ENCODE results near the gene STK16. TPM values are rescaled to one million over a fixed set of nuclear protein-coding genes. Genes with fewer than 3 reads are reported as not detected.
"Not testable (repeated sequence)": the region's sequence is repeated elsewhere in the genome, so short reads cannot be mapped to it uniquely, and the experiment has no call there.

STK16 gene, protein sequence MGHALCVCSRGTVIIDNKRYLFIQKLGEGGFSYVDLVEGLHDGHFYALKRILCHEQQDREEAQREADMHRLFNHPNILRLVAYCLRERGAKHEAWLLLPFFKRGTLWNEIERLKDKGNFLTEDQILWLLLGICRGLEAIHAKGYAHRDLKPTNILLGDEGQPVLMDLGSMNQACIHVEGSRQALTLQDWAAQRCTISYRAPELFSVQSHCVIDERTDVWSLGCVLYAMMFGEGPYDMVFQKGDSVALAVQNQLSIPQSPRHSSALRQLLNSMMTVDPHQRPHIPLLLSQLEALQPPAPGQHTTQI
- total RNA-seq = 10 to 100 TPM; 14.6 to 36.9 (median 23.7) TPM

DNA sequence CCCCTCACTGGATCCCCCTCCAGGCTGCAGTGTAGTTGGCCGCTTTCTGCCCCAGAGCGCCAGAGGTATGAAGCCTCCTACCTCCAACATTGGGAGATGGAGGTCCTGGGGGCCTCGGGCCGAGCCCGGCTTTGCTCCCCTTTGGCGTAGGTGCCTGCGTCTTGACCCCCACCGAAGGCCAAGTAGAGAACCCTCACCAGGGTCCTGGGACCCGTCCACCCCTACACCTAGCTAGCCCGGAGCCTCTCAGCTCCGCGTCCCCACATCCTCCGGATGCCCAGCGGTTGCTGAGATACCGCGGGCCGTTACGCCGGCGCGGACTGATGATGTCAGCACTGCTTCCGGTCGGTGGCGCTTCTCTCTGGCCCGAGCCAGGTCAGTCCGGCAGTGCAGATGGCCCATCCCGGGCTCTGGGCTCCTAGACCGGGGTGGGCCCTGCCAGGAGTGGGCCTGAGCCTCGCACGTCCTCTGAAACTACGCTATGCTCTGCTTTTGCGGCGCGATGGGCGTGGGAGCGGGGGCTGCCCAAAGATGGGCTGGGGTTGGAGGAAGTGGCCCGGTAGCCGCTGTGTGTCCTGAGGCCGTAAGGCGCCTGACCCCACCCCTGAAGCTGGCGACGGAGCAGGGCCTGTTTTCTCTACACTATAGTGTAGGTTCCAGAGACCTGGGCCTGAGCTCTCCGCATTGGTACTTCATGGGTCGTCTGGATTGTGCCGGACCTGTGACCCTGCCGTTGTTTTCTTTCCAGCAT, at the start of gene STK16, which contains the start of gene GLB1L:
STK16 (plus strand) TSS at position 332 of the 751 bp plus-strand sequence. CDS start 521 bp downstream, outside the sequence.
GLB1L (minus strand) TSS at position 297 of the 751 bp plus-strand sequence. CDS start 1,871 bp downstream, outside the sequence.
- Histone ChIP-seq H3K4me3 (peak within 1 kb of the TSS; percentile 59 to 93 (median 73)), H3K27ac (peak within 1 kb of the TSS; percentile 87 to 95), H3K4me1 (replicated peaks in 1 of 2) (peaks cover 24 to 29% of the 10 kb centered on the region in 2 donors)
- WGBS, 10 experiments = 0% methylated on average over 1 to 9 of the region's 46 CpGs; no CpG with 5 or more reads in 6 of the 10 experiments
- in situ Hi-C loops (cut with MboI; ENCODE audit: low pct_unique_long_range_greater_than_20kb in 2 of 9, low sequenced_read_pairs in 9 of 9, unreplicated experiment in 9 of 9) = no loop called here
- peak; percentile 74 to 95 (median 84) for ATAC-seq (replicated peaks in 6 of 8)

DNA sequence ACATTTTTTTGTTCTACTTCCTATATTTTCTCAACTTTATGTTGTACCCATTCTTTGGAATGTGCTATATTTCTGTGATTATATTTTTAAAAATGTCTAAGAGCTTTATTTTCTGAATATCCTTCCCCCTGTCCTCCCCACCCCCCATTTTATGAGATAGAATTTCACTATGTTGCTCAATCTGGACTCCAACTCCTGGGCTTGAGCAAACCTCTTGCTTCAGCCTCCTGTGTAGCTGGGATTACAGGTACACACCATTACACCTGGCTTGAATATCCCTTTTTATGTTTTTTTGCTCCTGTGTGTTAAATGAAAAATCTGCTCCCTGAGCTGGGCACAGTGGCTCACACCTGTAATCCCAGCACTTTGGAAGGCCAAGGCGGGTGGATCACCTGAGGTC, 47.9 kb upstream of the STK16 start:
- WGBS, 10 experiments = 100% methylated on average over 1 of the region's 1 CpG; no CpG with 5 or more reads in 8 of the 10 experiments
- no peak for ATAC-seq (replicated peaks in 6 of 8)
- H3K4me1 ChIP-seq (replicated peaks in 1 of 2) = no peaks in the 10 kb centered on the region
- H3K27ac ChIP-seq = no peak overlapping the region
- in situ Hi-C loops (cut with MboI; ENCODE audit: low pct_unique_long_range_greater_than_20kb in 2 of 9, low sequenced_read_pairs in 9 of 9, unreplicated experiment in 9 of 9) = no loop called here
- H3K4me3 ChIP-seq = no peak overlapping the region

DNA sequence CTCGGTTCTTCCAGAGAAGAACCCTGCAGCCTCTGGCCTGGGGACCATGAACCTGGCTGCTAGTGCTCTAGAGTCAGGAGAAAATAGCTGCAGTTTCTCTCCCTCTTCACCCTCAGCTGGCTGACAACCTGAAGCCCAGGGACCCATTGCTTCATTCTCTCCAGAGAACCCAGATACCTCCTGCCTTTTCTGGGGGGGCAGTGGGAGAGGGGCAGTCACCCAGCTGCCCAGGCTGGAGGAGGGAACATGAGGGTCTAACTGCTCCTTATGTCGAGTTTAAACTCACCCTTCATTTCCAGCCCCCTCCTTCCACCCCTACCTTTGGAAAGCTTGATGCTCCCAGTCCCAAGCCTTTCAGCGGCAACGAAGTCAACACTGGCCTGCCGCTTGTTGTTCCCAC, 46.3 kb upstream of the STK16 start:
- ATAC-seq (replicated peaks in 6 of 8) = peak in 2 of 8 experiments; percentile 16 to 36
- Histone ChIP-seq H3K27ac (no peak overlapping the region), H3K4me1 (replicated peaks in 1 of 2) (no peaks in the 10 kb centered on the region), H3K4me3 (no peak overlapping the region)
- in situ Hi-C loops (cut with MboI; ENCODE audit: low pct_unique_long_range_greater_than_20kb in 2 of 9, low sequenced_read_pairs in 9 of 9, unreplicated experiment in 9 of 9) = no loop called here
- WGBS, 10 experiments = 50 to 88% (median 79%) methylated on average over 1 to 4 of the region's 5 CpGs; no CpG with 5 or more reads in 3 of the 10 experiments

DNA sequence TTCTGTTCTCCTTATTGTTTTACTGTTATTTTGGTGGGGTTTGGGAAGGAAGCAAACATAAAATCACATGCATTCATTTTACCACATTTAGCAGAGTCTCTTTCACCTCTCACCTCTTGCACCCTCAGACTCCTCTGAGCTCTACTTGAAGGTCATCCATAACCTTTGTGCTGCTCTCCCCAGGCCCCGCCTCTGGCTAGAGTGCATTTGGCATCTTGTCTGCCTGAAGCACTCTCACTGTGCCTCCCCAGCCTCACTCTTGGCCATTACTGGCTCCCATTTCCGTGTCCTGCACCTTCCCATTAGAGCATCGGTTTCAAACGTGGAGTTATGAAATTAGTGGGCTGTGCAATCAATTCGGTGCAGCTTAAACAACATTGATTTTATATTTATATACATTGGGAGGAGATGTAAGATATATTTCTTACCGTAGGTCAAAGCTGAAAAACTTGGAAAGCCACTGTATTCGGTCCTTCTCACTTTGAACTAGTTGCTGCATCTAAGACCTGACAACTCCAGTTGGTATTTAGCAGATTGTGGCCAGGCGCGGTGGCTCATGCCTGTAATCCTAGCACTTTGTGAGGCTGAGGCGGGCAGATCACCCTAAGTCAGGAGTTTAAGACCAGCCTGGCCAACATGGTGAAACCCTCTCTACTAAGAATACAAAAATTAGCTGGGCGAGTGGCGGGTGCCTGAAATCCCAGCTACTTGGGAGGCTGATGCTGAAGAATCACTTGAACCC, 45.6 kb upstream of the STK16 start:
- peak in 2 of 8 experiments; percentile 56 to 57 for ATAC-seq (replicated peaks in 6 of 8)
- WGBS, 10 experiments = 55 to 100% (median 85%) methylated on average over 2 to 11 of the region's 12 CpGs; no CpG with 5 or more reads in 3 of the 10 experiments
- in situ Hi-C loops (cut with MboI; ENCODE audit: low pct_unique_long_range_greater_than_20kb in 2 of 9, low sequenced_read_pairs in 9 of 9, unreplicated experiment in 9 of 9) = no loop called here
- H3K4me1 ChIP-seq (replicated peaks in 1 of 2) = no peaks in the 10 kb centered on the region
- no peak overlapping the region for H3K4me3 ChIP-seq
- no peak overlapping the region for H3K27ac ChIP-seq

DNA sequence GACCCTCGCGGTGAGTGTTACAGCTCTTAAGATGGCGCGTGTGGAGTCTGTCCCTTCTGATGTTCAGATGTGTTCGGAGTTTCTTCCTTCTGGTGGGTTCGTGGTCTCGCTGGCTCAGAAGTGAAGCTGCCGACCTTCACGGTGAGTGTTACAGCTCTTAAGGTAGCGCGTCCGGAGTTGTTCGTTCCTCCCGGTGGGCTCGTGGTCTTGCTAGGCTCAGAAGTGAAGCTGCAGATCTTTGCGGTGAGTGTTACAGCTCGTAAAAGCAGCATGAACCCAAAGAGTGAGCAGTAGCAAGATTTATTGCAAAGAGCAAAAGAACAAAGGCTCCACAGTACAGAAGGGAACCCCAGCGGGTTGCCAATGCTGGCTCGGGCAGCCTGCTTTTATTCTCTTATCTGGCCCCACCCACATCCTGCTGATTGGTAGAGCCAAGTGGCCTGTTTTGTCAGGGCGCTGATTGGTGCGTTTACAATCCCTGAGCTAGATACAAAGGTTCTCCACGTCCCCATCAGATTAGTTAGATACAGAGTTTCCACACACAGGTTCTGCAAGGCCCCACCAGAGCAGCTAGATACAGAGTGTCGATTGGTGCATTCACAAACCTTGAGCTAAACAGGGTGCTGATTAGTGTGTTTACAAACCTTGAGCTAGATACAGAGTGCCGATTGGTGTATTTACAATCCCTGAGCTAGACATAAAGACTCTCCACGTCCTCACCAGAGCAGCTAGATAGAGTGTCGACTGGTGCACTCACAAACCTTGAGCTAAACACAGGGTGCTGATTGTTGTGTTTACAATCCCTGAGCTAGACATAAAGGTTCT, 44.6 kb upstream of the STK16 start:
- H3K27ac ChIP-seq; H3K4me3 ChIP-seq; in situ Hi-C loops (cut with MboI; ENCODE audit: low pct_unique_long_range_greater_than_20kb in 2 of 9, low sequenced_read_pairs in 9 of 9, unreplicated experiment in 9 of 9); ATAC-seq (replicated peaks in 6 of 8); H3K4me1 ChIP-seq (replicated peaks in 1 of 2): not testable (repeated sequence)
- 66 to 95% (median 80%) methylated on average over 1 to 15 of the region's 26 CpGs; no CpG with 5 or more reads in 3 of the 10 experiments for whole genome bisulfite sequencing, 10 experiments

DNA sequence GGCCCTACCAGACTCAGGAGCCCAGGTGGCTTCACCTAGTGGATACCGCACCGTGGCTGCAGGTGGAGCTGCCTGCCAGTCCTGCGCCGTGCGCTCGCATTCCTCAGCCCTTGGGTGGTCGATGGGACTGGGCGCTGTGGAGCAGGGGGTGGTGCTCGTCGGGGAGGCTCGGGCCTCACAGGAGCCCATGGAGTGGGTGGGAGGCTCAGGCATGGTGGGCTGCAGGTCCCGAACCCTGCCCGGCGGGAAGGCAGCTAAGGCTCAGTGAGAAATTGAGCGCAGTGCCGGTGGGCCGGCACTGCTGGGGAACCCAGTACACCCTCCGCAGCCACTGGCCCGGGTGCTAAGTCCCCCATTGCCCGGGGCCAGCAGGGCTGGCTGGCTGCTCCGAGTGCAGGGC, 43.9 kb upstream of the STK16 start:
- H3K4me1 ChIP-seq (replicated peaks in 1 of 2); ATAC-seq (replicated peaks in 6 of 8); H3K4me3 ChIP-seq; in situ Hi-C loops (cut with MboI; ENCODE audit: low pct_unique_long_range_greater_than_20kb in 2 of 9, low sequenced_read_pairs in 9 of 9, unreplicated experiment in 9 of 9); H3K27ac ChIP-seq: not testable (repeated sequence)
- 100% methylated on average over 1 of the region's 21 CpGs; no CpG with 5 or more reads in 9 of the 10 experiments for WGBS, 10 experiments

DNA sequence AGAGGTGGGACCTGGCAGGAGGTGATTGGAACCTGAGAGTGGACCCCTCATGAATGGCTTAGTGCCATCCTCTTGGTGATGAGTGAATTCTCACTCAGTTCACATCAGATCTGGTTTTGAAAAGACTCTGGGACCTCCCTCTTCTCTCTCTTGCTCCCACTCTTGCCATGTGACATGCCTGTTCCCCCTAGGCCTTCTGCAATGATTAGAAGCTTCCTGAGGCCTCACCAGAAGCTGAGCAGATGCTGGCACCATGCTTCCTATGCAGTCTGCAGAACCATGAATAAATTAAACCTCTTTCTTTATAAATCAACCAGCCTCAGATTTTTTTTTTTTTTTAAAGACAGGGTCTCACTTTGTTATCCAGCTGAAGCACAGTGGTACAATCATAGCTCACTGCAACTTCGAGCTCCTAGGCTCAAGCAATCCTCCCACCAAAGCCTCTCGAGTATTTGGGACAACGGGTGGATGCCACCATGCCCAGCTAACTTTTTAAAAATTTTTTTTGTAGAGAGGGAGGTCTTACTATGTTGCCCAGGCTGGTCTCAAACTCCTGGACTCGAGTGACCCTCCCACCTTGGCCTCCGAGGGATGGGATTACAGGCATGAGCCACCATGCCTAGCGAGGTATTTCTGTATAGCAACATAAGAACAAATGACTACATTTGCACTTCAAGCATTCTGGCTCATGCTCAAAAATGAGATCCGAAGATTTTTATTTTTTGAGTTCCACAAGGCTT, 40.7 kb upstream of the STK16 start:
- no peak overlapping the region for H3K4me3 ChIP-seq
- in situ Hi-C loops (cut with MboI; ENCODE audit: low pct_unique_long_range_greater_than_20kb in 2 of 9, low sequenced_read_pairs in 9 of 9, unreplicated experiment in 9 of 9) = no loop called here
- no peak for ATAC-seq (replicated peaks in 6 of 8)
- 47 to 100% (median 84%) methylated on average over 1 to 6 of the region's 7 CpGs; no CpG with 5 or more reads in 1 of the 10 experiments for WGBS, 10 experiments
- H3K27ac ChIP-seq = no peak overlapping the region
- peaks cover 7 to 11% of the 10 kb centered on the region in 2 donors for H3K4me1 ChIP-seq (replicated peaks in 1 of 2)

DNA sequence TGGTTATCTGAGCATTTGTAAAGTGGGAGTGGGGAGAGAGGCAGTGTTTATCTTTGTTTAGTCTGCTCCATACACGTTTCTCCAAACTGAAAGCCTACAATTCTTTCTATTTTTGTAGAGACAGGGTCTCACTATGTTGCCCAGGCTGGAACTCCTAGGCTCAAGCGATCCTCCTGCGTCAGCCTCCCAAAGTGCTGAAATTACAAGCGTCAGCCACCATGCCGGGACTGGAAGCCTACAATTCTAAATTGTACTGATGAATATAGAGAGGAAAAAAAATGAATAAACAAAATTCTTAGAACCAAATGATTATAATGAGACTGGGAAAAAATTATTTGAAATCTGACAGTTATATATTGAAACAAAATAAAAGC, 40.1 kb upstream of the STK16 start:
- ATAC-seq (replicated peaks in 6 of 8) = no peak
- 72 to 100% (median 89%) methylated on average over 2 to 5 of the region's 5 CpGs for WGBS, 10 experiments
- in situ Hi-C loops (cut with MboI; ENCODE audit: low pct_unique_long_range_greater_than_20kb in 2 of 9, low sequenced_read_pairs in 9 of 9, unreplicated experiment in 9 of 9) = no loop called here

DNA sequence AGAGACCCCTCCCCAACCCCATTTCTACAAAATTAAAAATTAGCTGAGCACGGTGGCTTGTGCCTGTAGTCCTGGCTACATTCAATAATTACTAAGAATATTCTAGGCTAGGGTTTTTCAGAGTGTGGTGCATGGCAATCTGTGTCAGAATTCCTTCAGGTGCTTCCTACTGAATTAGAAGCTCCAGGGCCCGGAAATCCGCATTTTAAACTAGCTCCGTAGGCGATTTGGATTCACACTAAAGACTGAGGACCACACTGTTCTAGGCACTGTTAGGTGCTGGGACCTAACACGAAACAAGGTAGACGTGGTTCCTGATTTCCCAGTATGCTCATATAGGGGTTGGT, 39.3 kb upstream of the STK16 start:
- 3 to 45% (median 14%) methylated on average over 2 to 7 of the region's 7 CpGs; no CpG with 5 or more reads in 2 of the 10 experiments for WGBS, 10 experiments
- peak overlapping the region; percentile 54 to 91 (median 57) for H3K4me3 ChIP-seq
- in situ Hi-C loops (cut with MboI; ENCODE audit: low pct_unique_long_range_greater_than_20kb in 2 of 9, low sequenced_read_pairs in 9 of 9, unreplicated experiment in 9 of 9) = no loop called here

More for the DNA sequence above, 40.1 kb upstream of the STK16 start:
- no peak overlapping the region for H3K27ac ChIP-seq
- no peak overlapping the region for H3K4me3 ChIP-seq
- H3K4me1 ChIP-seq (replicated peaks in 1 of 2) = peaks cover 7 to 11% of the 10 kb centered on the region in 2 donors

DNA sequence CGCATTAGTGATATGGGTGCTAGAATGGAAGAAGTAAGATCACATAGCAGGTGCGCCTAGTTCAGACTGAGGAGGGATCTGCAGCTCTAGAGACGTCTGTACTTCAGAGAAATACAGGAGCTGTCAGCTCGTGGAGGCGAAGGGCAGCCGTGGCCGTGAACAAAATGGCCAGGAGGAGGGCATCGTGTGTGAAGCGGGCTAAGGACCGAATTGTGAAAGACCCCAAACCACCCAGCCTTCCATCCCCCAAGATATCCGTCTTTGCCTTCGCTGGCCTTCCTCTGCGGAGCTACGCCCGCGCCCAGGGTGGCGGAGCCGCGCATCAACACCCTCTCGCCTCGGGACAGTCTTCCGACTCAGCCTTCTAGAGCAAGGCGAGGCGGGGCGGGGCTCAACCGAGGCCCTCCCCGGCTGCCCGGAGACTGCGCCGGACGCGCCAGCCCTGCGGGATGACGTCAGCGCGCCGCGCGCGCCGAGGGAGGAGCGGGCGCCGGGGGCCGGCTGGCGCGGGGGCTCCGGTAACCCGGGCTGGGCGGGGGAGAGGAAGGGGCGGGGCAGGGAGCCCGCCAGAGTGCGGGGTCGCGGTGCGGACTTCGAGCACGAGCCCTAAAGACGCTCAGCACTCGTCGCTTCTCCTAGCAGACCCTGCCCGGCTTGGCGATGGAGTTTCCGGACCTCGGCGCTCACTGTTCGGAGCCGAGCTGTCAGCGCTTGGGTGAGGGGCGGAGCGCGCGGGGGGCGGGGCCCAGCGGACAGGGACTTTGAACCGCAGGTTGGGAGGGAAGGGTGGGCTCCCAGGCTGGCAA, 38.7 kb upstream of the STK16 start, which contains the start of gene ZFAND2B:
ZFAND2B (plus strand) TSS at position 455 of the 806 bp plus-strand sequence; CDS start at position 661, 206 bp downstream.
- Histone ChIP-seq H3K27ac (peak within 1 kb of the TSS; percentile 83 to 87), H3K4me3 (peak within 1 kb of the TSS; percentile 54 to 91 (median 57)), H3K4me1 (replicated peaks in 1 of 2) (peaks cover 7 to 11% of the 10 kb centered on the region in 2 donors)
- in situ Hi-C loops (cut with MboI; ENCODE audit: low pct_unique_long_range_greater_than_20kb in 2 of 9, low sequenced_read_pairs in 9 of 9, unreplicated experiment in 9 of 9) = no loop called here
- peak; percentile 93 to 95 (median 94) for ATAC-seq (replicated peaks in 6 of 8)
- 0 to 60% (median 1%) methylated on average over 1 to 8 of the region's 76 CpGs; no CpG with 5 or more reads in 4 of the 10 experiments for WGBS, 10 experiments

More for the DNA sequence above, 39.3 kb upstream of the STK16 start:
- Histone ChIP-seq H3K27ac (peak overlapping the region; percentile 83 to 87), H3K4me1 (replicated peaks in 1 of 2) (peaks cover 7 to 11% of the 10 kb centered on the region in 2 donors)
- ATAC-seq (replicated peaks in 6 of 8) = no peak

Measured in motor neuron (in vitro differentiated cells).